ENCODE data around the gene DNAJC25.
A peak's percentile ranks its signal among the peaks of the same experiment; 100 is the strongest.

- TF ChIP-seq CTCF (conservative IDR thresholded peaks at IDR 0.05) (peak; percentile 68), EZH2 (IDR thresholded peaks at IDR 0.05; ENCODE audit: low read depth) (no peak)
Observed at GRCh38 chr9:111621895-111622480, 9.1 kb upstream of the DNAJC25 start.
